ENCODE results near the gene ELF5. TPM values are rescaled to one million over a fixed set of nuclear protein-coding genes. Genes with fewer than 3 reads are reported as not detected.

The ELF5 gene
- total RNA-seq, result not detected

GRCh38 chr11:34513682-34514449, at the start of gene ELF5:
ELF5 (minus strand) TSS chr11:34513794; CDS start chr11:34505749, 8,045 bp downstream.

GRCh38 chr11:34438529-34439507, 74.8 kb downstream of the ELF5 start, which contains the start of gene CAT:
CAT (plus strand) TSS chr11:34438934; CDS start chr11:34439014, 80 bp downstream.

Other genes starting within 250 kb of the ELF5 start
- 7.2 TPM for gene ABTB2, start 155.8 kb downstream of the ELF5 start, total RNA-seq
- gene CAT, start 74.9 kb downstream of the ELF5 start, total RNA-seq, result 72.0 TPM
- not detected for gene EHF, start 107.3 kb upstream of the ELF5 start, total RNA-seq